Mesendoderm (in vitro differentiated cells): ENCODE results near the gene SMIM29. TPM values are rescaled to one million over a fixed set of nuclear protein-coding genes. Genes with fewer than 3 reads are reported as not detected.
A peak's percentile ranks its signal among the peaks of the same experiment; 100 is the strongest.

ENCODE experiments used
- DNase-seq: peaks from one replicate; pipeline ENCODE4 v3.0.0; 2013
- H2AK5ac ChIP-seq: 2 replicates; pipeline ENCODE4 v1.6.1; 2013; ENCODE audit warnings: low read length, inconsistent platforms
- H2BK120ac ChIP-seq: 2 replicates; pipeline ENCODE4 v1.6.1; 2013; ENCODE audit warnings: low read depth, mild to moderate bottlenecking, low read length, moderate library complexity, mixed read lengths
- H2BK15ac ChIP-seq: replicated peaks from 2 replicates; pipeline ENCODE4 v1.6.1; 2013; ENCODE audit warnings: low read depth, mild to moderate bottlenecking, moderate library complexity
- H2BK5ac ChIP-seq: 2 replicates; pipeline ENCODE4 v1.6.1; 2013; ENCODE audit warnings: low read length, inconsistent platforms
- H3K18ac ChIP-seq: 2 replicates; pipeline ENCODE4 v1.6.1; 2013; ENCODE audit warnings: mild to moderate bottlenecking, low read length, mixed read lengths
- H3K23ac ChIP-seq: one replicate; pipeline ENCODE4 v1.6.1; 2013; ENCODE audit warnings: low read length
- H3K27ac ChIP-seq: 2 replicates; pipeline ENCODE4 v1.5.1; 2013; ENCODE audit warnings: low read depth, mild to moderate bottlenecking, inconsistent platforms, low read length, moderate library complexity
- H3K27me3 ChIP-seq: 2 replicates; pipeline ENCODE4 v1.6.1; 2013; ENCODE audit warnings: low read length, control low read depth, mild to moderate bottlenecking, inconsistent platforms; ENCODE audit not compliant: insufficient read depth, poor library complexity
- H3K36me3 ChIP-seq: 2 replicates; pipeline ENCODE4 v1.6.1; 2013; ENCODE audit warnings: low read length, inconsistent platforms; ENCODE audit not compliant: control insufficient read depth, insufficient read depth
- H3K4ac ChIP-seq: one replicate; pipeline ENCODE4 v1.6.1; 2013; ENCODE audit warnings: low read depth, mild to moderate bottlenecking, low read length, moderate library complexity
- H3K4me1 ChIP-seq: 2 replicates; pipeline ENCODE4 v1.6.1; 2013; ENCODE audit warnings: low read depth, low read length, inconsistent platforms; ENCODE audit not compliant: control insufficient read depth
- H3K4me2 ChIP-seq: 2 replicates; pipeline ENCODE4 v1.6.1; 2013; ENCODE audit warnings: low read length
- H3K4me3 ChIP-seq: 2 replicates; pipeline ENCODE4 v1.5.1; 2013; ENCODE audit warnings: mild to moderate bottlenecking, low read length
- H3K56ac ChIP-seq: one replicate; pipeline ENCODE4 v1.6.1; 2013; ENCODE audit warnings: low read length
- H3K79me1 ChIP-seq: 2 replicates; pipeline ENCODE4 v1.6.1; 2013; ENCODE audit warnings: low read length, inconsistent platforms
- H3K79me2 ChIP-seq: 2 replicates; pipeline ENCODE4 v1.6.1; 2013; ENCODE audit warnings: mild to moderate bottlenecking, low read length; ENCODE audit not compliant: control insufficient read depth, insufficient read depth
- H3K9ac ChIP-seq: 2 replicates; pipeline ENCODE4 v1.6.1; 2013; ENCODE audit warnings: low read length, inconsistent platforms
- H4K5ac ChIP-seq: one replicate; pipeline ENCODE4 v1.6.1; 2013; ENCODE audit warnings: low read length
- H4K8ac ChIP-seq: one replicate; pipeline ENCODE4 v1.6.1; 2013; ENCODE audit warnings: low read depth, mild to moderate bottlenecking, control low read depth, low read length, moderate library complexity
- WGBS: extraction: QIAGEN DNeasy Blood & Tissue Kit; methylation state at CpG from one replicate; pipeline ENCODE4 v1.1.7; 2013; ENCODE audit warnings: low lambda C conversion rate, missing lambda C conversion rate; ENCODE audit not compliant: insufficient coverage; ENCODE audit errors: extremely low coverage; 5-methylcytosine and 5-hydroxymethylcytosine counted together
- small RNA-seq: library from polyadenylated mRNA; stranded (forward); fragments of <200 nt; extraction: miRNeasy Mini kit (QIAGEN cat#:217004); gene quantifications from one replicate; pipeline ENCODE3, GENCODE V24; 2013; ENCODE audit not compliant: insufficient read depth

SMIM29 gene

DNA sequence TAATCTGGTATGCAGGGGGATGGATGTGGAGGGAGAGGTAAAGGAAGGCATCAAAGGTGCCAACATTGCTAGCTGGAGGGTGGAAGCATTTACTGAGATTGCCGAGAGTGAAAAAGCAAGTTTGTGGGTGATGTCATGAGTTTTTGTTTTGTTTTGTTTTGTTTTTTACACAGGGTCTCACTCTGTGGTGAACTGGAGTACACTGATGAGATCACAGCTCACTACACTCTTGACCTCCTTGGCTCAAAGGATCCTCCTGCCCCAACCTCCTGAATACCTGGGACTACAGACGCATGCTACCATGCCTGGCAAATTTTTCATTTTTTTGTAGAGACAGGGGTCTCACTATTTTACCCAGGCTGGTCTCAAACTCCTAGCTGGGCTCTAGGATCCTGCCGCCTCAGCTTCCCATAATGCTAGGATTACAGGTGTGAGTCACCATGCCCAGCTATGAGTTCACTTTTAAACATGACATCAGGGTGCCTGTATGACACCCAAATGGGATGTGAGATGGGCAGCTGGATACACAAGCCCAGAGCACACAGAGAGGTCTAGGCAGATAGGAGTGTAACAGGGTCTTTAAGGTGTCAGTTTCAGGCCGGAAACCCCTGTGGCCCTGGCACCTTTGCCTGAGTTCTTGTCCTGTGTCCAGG lies 47.2 kb downstream of the SMIM29 start:
- no peak overlapping the region for H3K4me2 ChIP-seq
- no peak overlapping the region for H3K56ac ChIP-seq
- H3K27me3 ChIP-seq: no peaks in the 10 kb centered on the region
- H3K18ac ChIP-seq: no peak overlapping the region
- no peak overlapping the region for H3K9ac ChIP-seq
- H3K4me3 ChIP-seq: no peak overlapping the region
- H3K36me3 ChIP-seq: no peaks in the 10 kb centered on the region
- no peak overlapping the region for H4K5ac ChIP-seq
- no peak overlapping the region for H2AK5ac ChIP-seq
- H4K8ac ChIP-seq: no peak overlapping the region
- no peaks in the 10 kb centered on the region for H3K79me2 ChIP-seq
- H3K4ac ChIP-seq: no peak overlapping the region
- no peak overlapping the region for H2BK15ac ChIP-seq
- DNase-seq: no peak
- no peak overlapping the region for H2BK5ac ChIP-seq
- no CpG with 5 or more reads among the region's 4 CpGs for WGBS
- H3K27ac ChIP-seq: no peak overlapping the region
- no peaks in the 10 kb centered on the region for H3K79me1 ChIP-seq
- no peak overlapping the region for H3K23ac ChIP-seq
- H3K4me1 ChIP-seq: peaks cover 5% of the 10 kb centered on the region
- H2BK120ac ChIP-seq: no peak overlapping the region

DNA sequence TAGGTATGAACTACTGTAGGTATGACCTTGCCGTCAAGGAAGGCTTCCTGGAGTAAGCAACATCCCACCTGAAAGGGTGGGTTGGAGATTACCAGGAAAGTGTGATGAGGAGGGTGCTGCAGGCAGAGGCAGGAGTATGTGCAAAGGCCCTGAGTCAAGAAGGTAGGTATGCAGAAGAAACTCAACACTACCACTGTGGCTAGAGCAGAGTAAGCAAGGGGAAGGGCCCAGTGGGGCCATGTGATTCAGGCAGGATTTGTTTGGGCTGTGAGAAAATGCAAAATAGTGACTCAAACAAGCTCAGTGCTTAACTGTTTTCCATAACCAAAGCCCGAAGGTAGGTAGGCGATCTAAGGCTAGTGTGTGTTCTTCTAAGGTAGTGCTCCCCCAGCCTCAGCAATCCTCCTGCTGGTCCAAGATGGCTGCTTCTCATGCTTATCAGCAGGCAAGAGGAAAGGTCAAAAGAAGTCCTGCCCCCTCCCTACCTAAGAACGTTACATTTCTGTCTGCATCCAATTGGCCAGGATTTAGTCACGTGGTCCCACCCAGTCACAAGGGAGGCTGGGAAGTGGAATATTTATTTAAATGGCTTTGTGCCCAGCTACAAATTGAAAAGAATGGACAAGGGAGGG lies 48.4 kb downstream of the SMIM29 start:
- H3K23ac ChIP-seq: no peak overlapping the region
- no CpG with 5 or more reads among the region's 5 CpGs for WGBS

DNA sequence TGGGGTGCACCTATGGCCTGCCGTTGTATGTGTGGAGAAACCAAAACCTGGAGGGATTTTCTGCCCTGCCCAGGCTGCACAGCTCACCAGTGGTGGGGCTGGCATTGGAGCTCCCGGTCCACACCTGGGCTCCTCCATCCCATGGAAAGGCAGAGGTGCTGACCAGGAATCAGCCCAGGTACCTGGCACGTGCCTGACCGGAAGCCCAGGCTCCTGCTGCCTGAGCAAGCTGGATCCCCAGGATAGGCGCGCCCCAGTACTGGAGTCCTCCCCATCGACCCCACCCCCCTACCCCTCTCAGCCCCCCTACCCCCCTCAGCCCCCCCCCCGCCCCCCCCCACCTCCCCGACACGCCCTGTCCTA lies 52.0 kb downstream of the SMIM29 start:
- Histone ChIP-seq H3K23ac (no peak overlapping the region), H3K27ac (no peak overlapping the region), H2BK15ac (no peak overlapping the region), H2BK120ac (no peak overlapping the region), H3K4me3 (no peak overlapping the region), H3K79me1 (no peaks in the 10 kb centered on the region), H3K4ac (no peak overlapping the region), H2AK5ac (no peak overlapping the region), H4K5ac (no peak overlapping the region), H2BK5ac (no peak overlapping the region), H3K4me2 (no peak overlapping the region), H3K36me3 (no peaks in the 10 kb centered on the region), H3K27me3 (no peaks in the 10 kb centered on the region), H3K4me1 (no peaks in the 10 kb centered on the region), H3K79me2 (no peaks in the 10 kb centered on the region), H4K8ac (no peak overlapping the region), H3K9ac (peak overlapping the region; percentile 39), H3K56ac (peak overlapping the region; percentile 81), H3K18ac (no peak overlapping the region)
- DNase-seq: no peak
- no CpG with 5 or more reads among the region's 10 CpGs for WGBS

More for the DNA sequence above, 48.4 kb downstream of the SMIM29 start:
- Histone ChIP-seq H2BK5ac (no peak overlapping the region), H3K4me2 (no peak overlapping the region), H3K36me3 (no peaks in the 10 kb centered on the region), H2BK15ac (no peak overlapping the region), H4K8ac (no peak overlapping the region), H3K4me1 (no peaks in the 10 kb centered on the region), H3K4me3 (no peak overlapping the region), H3K79me1 (no peaks in the 10 kb centered on the region), H3K79me2 (no peaks in the 10 kb centered on the region), H4K5ac (no peak overlapping the region), H3K9ac (no peak overlapping the region), H3K27ac (no peak overlapping the region), H3K18ac (no peak overlapping the region), H3K27me3 (no peaks in the 10 kb centered on the region), H2AK5ac (no peak overlapping the region), H3K56ac (no peak overlapping the region), H2BK120ac (no peak overlapping the region), H3K4ac (no peak overlapping the region)
- peak; percentile 52 for DNase-seq

Small RNA genes within 50 kb of the gene (small RNA-seq; reads per million reads assigned to genes)
- not detected for gene MIR6835
